Nucleus accumbens (tissue), 56 donors: ENCODE results near the gene OR6P1.

Source experiments
- DNase-seq, 56 donors: peaks; one replicate each; lab custom pipeline; 2025; lab: John Stamatoyannopoulos, UW

Gene OR6P1

GRCh38 chr1:158570480-158570879 lies at the start of gene OR6P1:
TSS of gene OR6P1 (minus strand) at chr1:158570580. CDS start at chr1:158563604, 6,976 bp downstream.
- DNase-seq, result no peak

GRCh38 chr1:158613764-158614163 lies 43.4 kb upstream of the OR6P1 start:
- no peak for DNase-seq

GRCh38 chr1:158611916-158612315 lies 41.5 kb upstream of the OR6P1 start:
- no peak for DNase-seq

DNA sequence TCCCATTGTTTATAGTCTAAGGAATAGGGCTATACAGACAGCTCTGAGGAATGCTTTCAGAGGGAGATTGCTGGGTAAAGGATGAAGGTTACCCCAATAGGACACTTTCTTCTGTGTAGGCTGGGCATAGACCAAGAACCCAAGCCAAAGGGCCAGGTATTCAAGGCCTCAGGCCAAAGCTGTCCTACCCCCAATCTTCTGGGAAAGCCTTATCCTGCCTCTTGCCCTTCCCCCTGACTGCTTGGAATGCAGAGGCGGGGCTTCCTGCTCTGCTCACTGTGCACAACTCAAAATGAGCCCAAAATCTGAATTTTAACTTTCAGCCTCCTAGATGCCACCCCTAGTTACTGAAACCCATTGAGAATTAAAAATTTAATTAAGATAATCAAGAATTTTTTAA lies 36.9 kb upstream of the OR6P1 start:
- no peak for DNase-seq

- no peak for DNase-seq
These were observed 34.6 kb upstream of the OR6P1 start, which contains the start of gene OR10Z1 for GRCh38 chr1:158604968-158605367. TSS of gene OR10Z1 (plus strand) at chr1:158605268. CDS start at chr1:158606439, 1,171 bp downstream.

DNA sequence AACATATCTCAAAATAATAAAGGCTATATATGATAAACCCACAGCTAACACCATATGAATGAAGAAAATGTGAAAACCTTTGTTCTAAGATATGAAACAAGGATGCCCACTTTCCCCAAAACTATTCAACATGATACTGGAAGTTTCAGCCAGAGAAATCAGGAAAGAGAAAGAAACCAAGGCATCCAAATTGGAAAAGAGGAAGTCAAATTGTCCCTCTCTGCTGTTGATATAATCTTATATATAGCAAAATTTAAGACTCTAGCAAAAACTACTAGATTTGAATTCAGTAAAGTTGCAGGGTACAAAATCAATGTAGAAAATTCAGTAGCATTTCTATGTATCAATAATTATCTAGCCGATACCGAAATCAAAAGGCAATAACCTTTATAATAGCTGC lies 30.4 kb upstream of the OR6P1 start:
- DNase-seq, result no peak

DNA sequence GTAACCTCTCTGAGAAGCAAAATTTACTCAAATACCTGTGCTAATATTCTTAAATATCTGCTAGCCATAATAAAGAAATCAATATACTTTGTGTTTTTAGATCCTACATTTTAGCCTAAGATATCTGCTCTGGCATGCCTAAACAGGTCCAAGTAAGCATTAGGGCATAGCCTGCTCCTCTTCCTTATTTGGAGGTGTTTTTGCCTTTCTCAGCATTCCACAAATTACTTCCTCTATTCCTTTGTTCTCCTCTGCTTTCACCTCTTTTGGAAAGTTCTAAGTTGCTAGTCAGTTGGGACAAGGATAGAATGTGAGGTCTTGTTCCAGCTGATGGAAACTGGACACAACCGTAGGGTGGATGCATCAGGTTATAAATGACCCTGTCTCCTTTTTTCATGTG lies 16.6 kb upstream of the OR6P1 start:
- DNase-seq, result no peak

GRCh38 chr1:158583962-158584361 lies 13.6 kb upstream of the OR6P1 start:
- no peak for DNase-seq

DNA sequence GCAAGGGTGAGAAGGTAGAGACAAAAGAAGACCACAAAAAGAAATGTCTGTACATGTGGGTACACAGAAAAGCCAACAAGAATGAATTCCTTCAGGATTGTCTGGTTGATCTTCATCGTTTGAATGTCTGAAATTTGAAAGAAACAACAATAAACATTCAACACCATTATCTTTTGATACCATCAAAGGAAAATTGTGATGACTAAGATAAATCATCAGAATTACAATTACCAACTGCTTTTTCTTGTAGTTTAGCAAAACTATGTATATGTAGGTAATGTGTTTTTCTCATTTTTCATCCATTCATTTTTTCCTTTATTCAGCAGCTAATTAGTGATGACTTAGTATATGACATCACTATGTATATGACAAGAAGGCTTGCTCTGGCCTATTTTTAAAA lies 9.4 kb upstream of the OR6P1 start, which contains the start of gene OR10X1:
OR10X1 (minus strand) TSS at position 167 of the 400 bp plus-strand sequence; CDS start at position 167, 0 bp downstream.
- no peak for DNase-seq

DNA sequence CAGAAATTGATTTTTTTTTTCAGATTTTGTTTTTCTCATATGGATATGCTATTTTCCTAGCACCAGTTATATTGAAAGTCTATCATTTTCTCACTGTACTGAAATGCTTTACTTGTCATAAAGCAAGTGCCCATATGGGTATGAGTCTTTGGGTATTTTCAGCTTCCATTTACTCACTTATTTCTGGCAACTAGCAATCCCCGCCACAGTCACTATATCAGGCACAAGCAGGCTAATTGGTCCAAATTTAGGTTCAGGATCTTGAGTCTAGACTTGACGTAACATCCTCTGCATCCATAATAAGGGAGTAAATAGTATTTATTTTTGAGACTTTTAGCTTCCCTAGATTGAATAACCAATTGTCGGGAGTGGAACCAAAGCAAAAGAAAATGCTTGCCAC lies 7.2 kb upstream of the OR6P1 start:
- no peak for DNase-seq

GRCh38 chr1:158572226-158572625 lies 1.8 kb upstream of the OR6P1 start:
- no peak for DNase-seq

GRCh38 chr1:158564608-158565007 lies 5.8 kb downstream of the OR6P1 start:
- no peak for DNase-seq

DNA sequence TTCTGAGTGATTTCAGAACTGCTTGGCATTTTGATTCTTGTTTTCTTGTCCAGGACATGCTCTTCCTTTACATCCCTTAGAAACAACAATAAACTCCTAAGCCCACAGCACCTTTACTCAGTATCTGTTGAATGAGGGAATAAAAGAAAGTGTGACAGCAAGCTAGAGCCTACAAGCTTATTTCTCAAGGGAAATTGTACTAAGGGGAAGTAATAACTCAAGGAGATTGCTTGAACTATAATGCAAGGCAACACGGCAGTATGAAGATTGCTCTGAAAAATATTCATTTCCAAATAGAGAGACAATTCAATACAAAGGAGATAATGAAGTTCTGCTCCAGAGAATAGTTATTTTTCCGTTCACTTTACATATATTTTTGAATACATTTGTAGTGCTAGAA lies 6.5 kb downstream of the OR6P1 start:
- no peak for DNase-seq

GRCh38 chr1:158559696-158560095 lies 10.7 kb downstream of the OR6P1 start:
- DNase-seq, result no peak

DNA sequence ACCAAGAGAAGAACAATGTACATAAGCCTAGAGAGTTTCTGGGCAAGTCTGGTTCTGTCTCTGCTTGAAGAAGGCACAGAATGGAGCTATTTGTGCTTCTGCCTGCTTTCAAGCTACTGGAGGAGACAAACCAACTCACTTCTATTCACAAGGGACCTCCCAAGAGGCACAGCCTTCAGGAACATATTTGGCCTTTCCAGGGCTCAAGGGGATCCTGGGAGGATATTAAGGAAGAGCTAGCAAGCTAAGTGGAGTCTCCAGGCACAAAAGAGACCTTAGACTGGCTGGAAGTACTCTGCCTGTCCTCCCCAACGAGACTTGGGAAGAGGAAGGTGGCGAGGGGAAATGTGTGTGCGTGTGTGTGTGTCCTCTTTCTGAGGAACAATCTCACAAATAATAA lies 16.0 kb downstream of the OR6P1 start, which contains the start of gene OR6Y1:
OR6Y1 (minus strand) TSS at position 54 of the 400 bp plus-strand sequence. CDS start 6,300 bp downstream, outside the sequence.
- no peak for DNase-seq

DNA sequence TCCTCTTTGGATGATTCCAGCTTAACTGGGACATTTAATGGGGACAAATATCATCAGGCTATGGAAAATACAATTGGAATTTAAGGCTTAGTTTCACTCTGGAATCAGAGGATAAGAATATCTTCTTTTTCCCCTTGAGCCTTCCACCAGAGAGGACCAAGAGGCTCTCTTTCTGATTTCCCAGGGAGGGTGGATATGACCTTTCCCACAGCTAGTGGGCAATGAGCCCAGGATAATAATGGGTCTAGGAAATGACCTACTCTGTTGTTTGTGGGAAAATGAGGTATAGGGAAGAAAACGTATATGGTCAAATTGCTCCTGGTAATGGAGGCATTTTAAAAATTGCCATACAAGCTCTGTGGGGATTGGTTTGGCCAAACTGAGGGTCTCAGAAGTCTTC lies 18.1 kb downstream of the OR6P1 start:
- DNase-seq, result no peak

DNA sequence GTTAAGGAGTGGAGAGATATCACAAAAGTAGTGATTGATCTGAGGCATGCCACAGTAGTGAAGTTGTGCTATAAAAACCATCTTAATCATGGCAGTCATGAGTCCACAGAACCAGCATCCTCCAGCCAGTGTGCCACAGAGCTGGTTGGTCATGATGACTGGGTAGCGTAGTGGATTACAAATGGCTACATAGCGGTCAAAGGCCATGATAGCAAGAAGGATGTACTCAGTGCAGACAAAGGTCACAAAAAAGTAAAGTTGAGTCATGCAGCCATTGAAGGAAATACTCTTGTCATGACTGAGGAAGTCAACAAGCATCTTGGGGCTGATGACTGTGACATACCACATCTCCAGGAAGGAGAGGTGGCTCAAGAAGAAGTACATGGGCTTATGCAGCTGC lies 22.8 kb downstream of the OR6P1 start:
- DNase-seq, result no peak

GRCh38 chr1:158537609-158538008 lies 32.8 kb downstream of the OR6P1 start:
- DNase-seq, result no peak

DNA sequence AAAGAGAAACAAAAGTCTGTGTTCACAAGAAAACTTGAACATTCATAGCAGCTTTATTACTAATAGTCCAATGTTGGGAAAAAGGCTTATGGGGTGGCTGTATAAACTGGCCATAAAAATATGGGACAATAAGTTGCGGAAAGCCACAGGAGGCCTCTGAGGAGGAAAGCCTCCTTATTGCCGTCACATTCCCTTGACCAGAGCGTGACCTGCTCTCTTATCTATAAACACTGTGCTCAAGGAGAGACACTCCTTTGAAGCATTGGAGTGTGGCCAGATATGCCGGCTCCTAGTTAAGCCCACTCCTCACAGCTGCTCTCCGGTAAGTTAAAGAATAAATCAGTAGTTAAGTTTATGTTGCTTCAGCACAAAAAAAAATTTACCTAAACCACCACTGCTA lies 35.9 kb downstream of the OR6P1 start:
- DNase-seq, result no peak

DNA sequence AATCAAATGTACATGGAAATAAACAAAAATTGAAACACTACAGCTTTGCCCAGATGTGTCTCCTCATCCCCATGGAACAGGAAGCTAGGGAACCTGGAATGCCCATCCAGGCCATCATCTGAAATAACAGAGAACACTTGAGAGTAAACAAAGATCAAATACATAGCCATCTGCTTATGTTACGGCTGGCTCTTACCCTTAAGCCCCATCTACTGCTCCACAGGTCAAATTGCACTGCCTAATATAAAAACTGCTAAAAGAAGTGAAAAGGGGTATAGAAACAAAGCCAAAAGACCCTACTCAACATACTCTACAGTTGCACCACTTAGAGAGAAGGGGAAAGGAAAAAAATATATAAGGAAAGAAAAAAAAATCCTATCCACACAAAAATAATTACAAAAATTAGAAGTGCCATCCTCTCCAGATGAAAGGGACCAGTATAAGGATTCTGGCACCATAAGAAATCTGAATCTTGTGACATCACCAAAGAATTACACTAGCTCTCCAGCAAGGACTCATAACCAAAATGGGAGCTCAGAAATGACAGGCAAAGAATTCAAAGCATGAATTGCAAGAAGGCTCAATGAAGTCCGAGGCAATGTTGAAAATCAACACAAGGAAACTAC lies 43.1 kb downstream of the OR6P1 start:
- DNase-seq, result peak in 1 of 56 donors; percentile 1

DNA sequence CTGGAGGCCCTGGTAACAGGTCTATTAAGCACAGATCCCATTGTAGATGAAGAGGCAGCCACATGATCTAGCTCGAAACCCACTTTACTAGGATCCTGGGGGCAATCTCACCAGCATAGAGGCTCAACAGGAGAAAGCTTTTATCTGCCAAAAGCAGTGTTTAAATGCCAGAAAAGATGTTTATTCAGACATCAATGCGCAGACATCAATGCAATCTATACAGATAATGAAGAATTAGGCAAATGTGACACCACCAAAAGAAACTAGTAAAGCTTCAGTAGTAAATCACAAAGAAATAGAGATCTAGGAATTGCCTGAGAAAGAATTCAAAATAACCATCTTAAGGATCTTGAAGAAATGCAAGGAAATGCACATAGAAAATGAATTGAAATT lies 48.7 kb downstream of the OR6P1 start:
- DNase-seq, result no peak

- DNase-seq, result no peak
These were observed 49.3 kb downstream of the OR6P1 start for GRCh38 chr1:158520955-158521665.
